HepG2 (cell line): Measurements from ENCODE around the gene ZNF345. TPM values are rescaled to one million over a fixed set of nuclear protein-coding genes. Genes with fewer than 3 reads are reported as not detected.
A peak's percentile ranks its signal among the peaks of the same experiment; 100 is the strongest.

ENCODE experiments used
- ARHGAP35 ChIP-seq: sonication (generic); formaldehyde crosslinking; IDR thresholded peaks from 2 replicates; pipeline ENCODE4 v1.9.0; 2022; ENCODE audit warnings: mild to moderate bottlenecking, inconsistent platforms, moderate library complexity, missing genetic modification reagents, borderline replicate concordance
- KLF16 ChIP-seq, 2 experiments: sonication (generic) in 1 of 2; formaldehyde crosslinking in 1 of 2; IDR thresholded peaks; 2 replicates each; pipeline versions ENCODE4 v1.6.1 to v1.8.0; 2016 to 2023; ENCODE audit warnings: missing genetic modification reagents in 2 of 2, missing compliant biosample characterization in 1 of 2
- MIXL1 ChIP-seq: IDR thresholded peaks from 2 replicates; pipeline ENCODE4 v1.6.1; 2016
- NCOA1 ChIP-seq: sonication (generic); formaldehyde crosslinking; IDR thresholded peaks from 2 replicates; pipeline ENCODE4 v1.9.0; 2021; ENCODE audit warnings: missing genetic modification reagents
- NFKBIZ ChIP-seq: IDR thresholded peaks from 2 replicates; pipeline ENCODE4 v1.6.1; 2018; ENCODE audit warnings: missing genetic modification reagents, missing compliant biosample characterization
- RAD21 ChIP-seq: fragments of 450-650 bp; formaldehyde crosslinking; IDR thresholded peaks from 2 replicates; pipeline ENCODE4 v1.5.0; 2020; ENCODE audit warnings: mild to moderate bottlenecking
- SP5 ChIP-seq: IDR thresholded peaks from 2 replicates; pipeline ENCODE4 v1.6.1; 2016; ENCODE audit warnings: low read depth, borderline replicate concordance
- XRCC5 ChIP-seq: fragments of 200-400 bp; formaldehyde crosslinking; optimal IDR thresholded peaks from 2 replicates; pipeline ENCODE3; 2017; ENCODE audit warnings: mild to moderate bottlenecking, low read length
- ZFX ChIP-seq: sonication (generic); formaldehyde crosslinking; IDR thresholded peaks from 2 replicates; pipeline ENCODE4 v1.4.0; 2020; ENCODE audit warnings: mild to moderate bottlenecking, low read depth, missing genetic modification reagents, moderate library complexity
- ZNF180 ChIP-seq: sonication (generic); formaldehyde crosslinking; IDR thresholded peaks from 2 replicates; pipeline ENCODE4 v1.4.0; 2020; ENCODE audit warnings: low read depth, missing genetic modification reagents, borderline replicate concordance
- ZNF274 ChIP-seq: sonication (generic); formaldehyde crosslinking; IDR thresholded peaks from 2 replicates; pipeline ENCODE4 v1.5.1; 2020; ENCODE audit warnings: mild to moderate bottlenecking, missing genetic modification reagents
- ZNF44 ChIP-seq: sonication (generic); formaldehyde crosslinking; IDR thresholded peaks from 2 replicates; pipeline ENCODE4 v1.5.1; 2020; ENCODE audit warnings: mild to moderate bottlenecking, missing genetic modification reagents
- ZNF547 ChIP-seq: sonication (generic); formaldehyde crosslinking; IDR thresholded peaks from 2 replicates; pipeline ENCODE4 v1.5.1; 2020; ENCODE audit warnings: mild to moderate bottlenecking, missing genetic modification reagents
- ZNF646 ChIP-seq: sonication (generic); formaldehyde crosslinking; IDR thresholded peaks from 2 replicates; pipeline ENCODE4 v1.9.0; 2021; ENCODE audit warnings: mild to moderate bottlenecking, missing genetic modification reagents
- ZNF768 ChIP-seq: sonication (generic); formaldehyde crosslinking; IDR thresholded peaks from 2 replicates; pipeline ENCODE4 v1.4.0; 2020; ENCODE audit warnings: missing genetic modification reagents
- polyA plus RNA-seq, 8 experiments: library from polyadenylated mRNA; depleted of rRNA in 3 of 8; stranded (reverse) in 7 of 8; unstranded in 1 of 8; fragments of >200 nt; fragmentation: Illumina TruSeq in 4 of 8; extraction: Trizol in 4 of 8; gene quantifications; 2 replicates each; pipeline versions ENCODE4 v1.2.1 to v1.2.3, GENCODE V29; 2011 to 2016; ENCODE audit warnings: low read depth in 4 of 8, missing spikeins in 1 of 8, mixed read lengths in 1 of 8; ENCODE audit not compliant: insufficient read depth in 1 of 8
- total RNA-seq, 5 experiments: library from RNA; depleted of rRNA; stranded (reverse); fragments of >200 nt; fragmentation: Illumina TruSeq; extraction: Trizol; gene quantifications; 2 replicates each; pipeline ENCODE4 v1.2.3, GENCODE V29; 2016; ENCODE audit warnings: low read depth in 1 of 5
- TF ChIP-seq, protein P1 (sequence below): sonication (generic); formaldehyde crosslinking; IDR thresholded peaks from 2 replicates; pipeline ENCODE4 v1.5.0; 2020; ENCODE audit warnings: missing genetic modification reagents

The ZNF345 gene
- total and polyA plus RNA-seq, 2 of the 13 experiments (the other 11 are each of a cell fraction or from before 2014, with no cell fraction given), result 2.6 to 2.9 TPM

GRCh38 chr19:36837906-36838783 lies 12.5 kb upstream of the ZNF345 start, which contains the start of gene ZNF790 (continued):
- TF ChIP-seq ZNF646 (CRISPR knock-in tag) (peak; percentile 99), ARHGAP35 (CRISPR knock-in tag) (peak; percentile 34), NFKBIZ (CRISPR knock-in tag) (no peak), SP5 (0 out of 2 replicates have a peak, but pooled peaks have one; percentile 8), ZNF44 (0 out of 2 replicates have a peak, but pooled peaks have one; percentile 16), ZNF768 (CRISPR knock-in tag) (peak; percentile 35; the same call in 1 of the 2 replicates), ZNF274 (CRISPR knock-in tag) (peak; percentile 80), MIXL1 (CRISPR knock-in tag) (peak; percentile 58; the same call in 1 of the 2 replicates), NCOA1 (CRISPR knock-in tag) (peak; percentile 54; the same call in 1 of the 2 replicates), ZFX (peak; percentile 94), ZNF180 (CRISPR knock-in tag) (0 out of 2 replicates have a peak, but pooled peaks have one; percentile 79), RAD21 (0 out of 2 replicates have a peak, but pooled peaks have one; percentile 23), ZNF547 (CRISPR knock-in tag) (peak; percentile 92), XRCC5 (peak; percentile 83), KLF16 (CRISPR knock-in tag; IDR thresholded peaks at IDR 0.05) (0 out of 4 replicates have a peak, but pooled peaks of 1 of the 2 experiments have one; percentile 48)
- TF ChIP-seq, protein P1, sequence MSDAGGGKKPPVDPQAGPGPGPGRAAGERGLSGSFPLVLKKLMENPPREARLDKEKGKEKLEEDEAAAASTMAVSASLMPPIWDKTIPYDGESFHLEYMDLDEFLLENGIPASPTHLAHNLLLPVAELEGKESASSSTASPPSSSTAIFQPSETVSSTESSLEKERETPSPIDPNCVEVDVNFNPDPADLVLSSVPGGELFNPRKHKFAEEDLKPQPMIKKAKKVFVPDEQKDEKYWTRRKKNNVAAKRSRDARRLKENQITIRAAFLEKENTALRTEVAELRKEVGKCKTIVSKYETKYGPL, result no peak
